GM18507 (cell line): ENCODE data around the gene HNF4A.
"Not testable (repeated sequence)": the region's sequence is repeated elsewhere in the genome, so short reads cannot be mapped to it uniquely, and the experiment has no call there.

ENCODE experiments used
- DNase-seq: peaks from one replicate; pipeline ENCODE4 v3.0.0; 2011; ENCODE audit warnings: low read depth; ENCODE audit not compliant: insufficient read length; ENCODE audit errors: extremely low spot score
- FAIRE-seq: peaks from 2 replicates; lab custom pipeline; 2011; peaks lifted over from hg19 to GRCh38; lab: Jason Lieb, UNC

Gene HNF4A

DNA sequence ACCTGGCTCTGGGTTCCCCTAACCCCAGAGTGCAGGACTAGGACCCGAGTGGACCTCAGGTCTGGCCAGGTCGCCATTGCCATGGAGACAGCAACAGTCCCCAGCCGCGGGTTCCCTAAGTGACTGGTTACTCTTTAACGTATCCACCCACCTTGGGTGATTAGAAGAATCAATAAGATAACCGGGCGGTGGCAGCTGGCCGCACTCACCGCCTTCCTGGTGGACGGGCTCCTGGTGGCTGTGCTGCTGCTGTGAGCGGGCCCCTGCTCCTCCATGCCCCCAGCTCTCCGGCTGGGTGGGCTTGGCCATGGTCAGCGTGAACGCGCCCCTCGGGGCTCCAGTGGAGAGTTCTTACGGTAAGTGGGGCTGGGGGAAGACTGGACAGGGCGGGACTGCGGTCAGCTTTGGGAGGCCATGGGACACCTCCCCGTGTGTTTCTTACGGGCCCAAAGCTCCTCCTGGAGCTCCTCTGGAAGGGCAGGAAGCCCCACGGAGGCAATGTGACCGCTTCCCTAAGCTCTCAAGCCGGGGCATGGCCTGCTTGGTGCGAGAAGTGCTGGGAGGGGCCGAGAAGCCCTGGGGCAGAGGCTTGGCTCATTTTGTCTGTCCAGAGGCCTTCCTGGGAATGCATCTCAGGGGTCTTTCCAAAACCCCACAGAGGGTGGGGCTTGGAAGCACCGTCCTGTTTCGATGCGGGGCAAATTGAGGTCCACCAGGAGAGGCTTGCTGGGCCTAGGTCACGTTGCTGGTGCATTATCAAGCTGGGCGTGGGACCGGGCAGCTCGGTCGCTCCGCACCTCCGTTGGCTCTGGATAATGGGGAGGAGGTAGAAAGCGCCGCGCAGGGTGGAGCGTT is at the start of gene HNF4A:
Gene HNF4A (plus strand): TSS at position 202 of the 855 bp plus-strand sequence. CDS start 106 bp downstream, at position 308.
- FAIRE-seq (no peak), DNase-seq (no peak)

DNA sequence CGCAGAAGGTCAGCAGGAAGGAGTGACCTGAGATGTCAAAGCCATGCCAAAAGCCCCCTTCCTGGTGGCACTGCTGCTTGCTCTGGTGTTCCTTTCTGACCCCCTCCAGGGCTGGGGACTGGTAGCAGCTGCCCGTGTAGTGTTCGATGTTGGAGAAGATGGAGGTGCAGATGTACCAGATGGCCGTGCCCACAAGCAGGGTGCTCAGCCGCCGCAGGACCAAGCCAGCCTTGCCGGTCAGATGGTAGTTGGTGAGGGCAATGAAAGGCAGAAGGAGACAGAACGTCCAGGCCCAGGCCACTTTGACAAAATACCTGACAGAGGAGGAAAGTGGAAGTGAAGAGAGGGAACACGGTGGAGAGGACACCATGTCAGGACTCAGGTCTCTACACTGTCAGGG is 48.6 kb upstream of the HNF4A start:
- FAIRE-seq (no peak), DNase-seq (no peak)

DNA sequence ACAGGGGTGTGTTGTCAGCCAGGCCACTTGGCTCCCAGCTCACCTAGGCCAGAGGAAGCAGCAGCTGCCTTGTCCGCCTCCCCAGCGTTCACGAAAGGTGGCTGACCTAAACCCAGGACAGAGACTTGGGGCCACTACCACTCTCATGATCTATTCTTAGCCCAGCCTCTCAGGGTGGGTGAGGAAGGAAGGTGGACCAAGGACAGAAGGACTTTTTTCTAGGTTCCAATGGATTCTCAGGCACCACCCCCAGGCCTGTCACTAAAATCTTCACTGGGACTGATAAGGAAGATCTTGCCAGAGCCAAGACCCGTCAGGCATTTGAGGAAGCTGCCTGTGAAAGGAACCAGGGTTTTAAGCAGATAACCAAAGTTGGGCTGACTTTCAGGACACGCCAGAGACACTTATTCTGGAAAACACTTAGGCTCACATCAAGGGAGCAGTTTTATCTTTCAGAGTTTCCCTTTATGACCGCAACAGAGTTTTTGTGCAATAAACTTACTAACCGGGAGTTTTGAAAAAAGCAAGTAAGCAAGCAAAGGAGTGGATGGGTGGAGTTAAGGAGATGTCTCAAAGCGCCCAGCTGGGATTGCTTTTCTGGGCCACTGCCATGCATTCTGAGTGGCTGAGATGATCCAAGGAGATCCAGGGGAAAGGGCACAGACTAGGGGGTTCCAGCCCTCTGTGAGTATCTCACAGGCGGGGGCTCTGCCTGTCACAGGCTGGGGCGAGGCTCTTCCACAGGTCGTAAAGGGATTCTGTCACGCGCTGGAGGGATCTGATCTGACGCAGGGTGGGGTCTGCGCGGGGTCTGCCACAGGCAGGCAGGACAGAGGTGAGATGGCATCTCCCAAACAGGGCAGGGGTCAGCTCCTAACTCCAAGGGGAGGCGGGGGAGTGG is 45.5 kb upstream of the HNF4A start:
- DNase-seq (no peak), FAIRE-seq (no peak)

DNA sequence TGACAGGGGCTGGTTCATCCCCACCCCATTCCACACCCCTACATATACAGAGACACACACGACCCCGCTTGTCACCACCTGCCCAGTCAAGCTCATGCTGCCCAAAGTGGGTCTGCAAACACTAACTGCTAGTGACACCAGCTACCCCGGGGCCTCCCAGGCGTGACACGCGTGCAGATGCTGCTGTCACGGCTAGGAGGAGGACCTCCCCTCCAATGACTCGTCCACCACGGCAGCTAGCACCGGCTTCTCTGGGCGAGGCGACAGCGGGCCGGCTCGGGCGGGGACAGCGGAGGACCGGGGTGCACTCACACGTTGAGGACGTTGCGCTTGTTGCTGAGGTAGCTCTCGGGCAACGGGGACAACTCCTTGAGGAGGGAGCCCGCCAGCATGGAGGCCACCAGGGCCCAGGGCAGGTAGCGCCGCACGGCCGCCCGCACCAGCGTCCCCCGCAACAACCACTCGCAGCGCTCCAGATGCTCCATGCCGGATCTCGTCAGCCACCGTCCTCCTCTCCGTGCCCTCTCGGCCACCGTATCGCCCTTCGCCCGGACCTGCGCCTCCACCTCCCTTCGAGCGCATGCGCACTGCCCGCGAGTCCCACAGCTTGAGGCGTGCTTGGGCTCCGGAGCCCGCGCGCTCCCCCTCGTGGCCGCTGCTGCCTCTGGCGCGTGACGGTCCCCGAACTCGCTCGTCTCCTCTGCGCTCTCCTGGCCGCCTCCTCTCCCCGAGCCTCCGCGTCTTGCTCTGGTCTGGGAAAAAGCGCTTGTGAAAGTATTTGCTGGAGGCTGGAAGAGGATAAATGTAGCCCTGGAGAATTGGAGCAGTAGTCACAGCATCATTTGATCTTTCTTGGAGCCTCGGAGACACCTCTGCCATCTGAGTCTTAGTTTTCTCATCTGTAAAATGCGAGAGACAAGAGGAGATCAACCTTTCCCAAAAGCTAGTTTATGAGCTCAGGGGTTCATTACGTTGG is 44.5 kb upstream of the HNF4A start, which contains the start of gene FITM2:
Gene FITM2 (minus strand): TSS at position 539 of the 976 bp plus-strand sequence. CDS start 54 bp downstream, at position 485.
- DNase-seq, result peak; percentile 99
- FAIRE-seq, result peak; percentile 87

DNA sequence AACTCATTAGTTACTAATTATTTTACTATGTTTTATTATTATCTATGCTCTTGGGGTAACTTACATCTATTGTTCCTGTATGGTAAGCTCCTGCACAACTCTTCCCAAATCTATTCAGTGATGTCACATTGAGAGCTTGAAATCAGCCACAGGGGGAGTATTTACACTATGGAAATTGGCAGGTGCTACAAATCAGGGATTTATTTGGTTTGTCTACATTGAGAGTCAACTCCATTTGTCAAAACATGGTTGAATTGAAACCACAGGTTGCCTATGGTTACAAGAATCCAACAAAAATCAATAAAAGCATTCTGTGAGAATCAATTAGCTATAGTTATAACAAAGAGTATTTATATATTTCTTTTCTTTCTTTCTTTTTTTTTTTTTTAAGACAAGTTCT is 40.6 kb upstream of the HNF4A start:
- DNase-seq (no peak), FAIRE-seq (no peak)

DNA sequence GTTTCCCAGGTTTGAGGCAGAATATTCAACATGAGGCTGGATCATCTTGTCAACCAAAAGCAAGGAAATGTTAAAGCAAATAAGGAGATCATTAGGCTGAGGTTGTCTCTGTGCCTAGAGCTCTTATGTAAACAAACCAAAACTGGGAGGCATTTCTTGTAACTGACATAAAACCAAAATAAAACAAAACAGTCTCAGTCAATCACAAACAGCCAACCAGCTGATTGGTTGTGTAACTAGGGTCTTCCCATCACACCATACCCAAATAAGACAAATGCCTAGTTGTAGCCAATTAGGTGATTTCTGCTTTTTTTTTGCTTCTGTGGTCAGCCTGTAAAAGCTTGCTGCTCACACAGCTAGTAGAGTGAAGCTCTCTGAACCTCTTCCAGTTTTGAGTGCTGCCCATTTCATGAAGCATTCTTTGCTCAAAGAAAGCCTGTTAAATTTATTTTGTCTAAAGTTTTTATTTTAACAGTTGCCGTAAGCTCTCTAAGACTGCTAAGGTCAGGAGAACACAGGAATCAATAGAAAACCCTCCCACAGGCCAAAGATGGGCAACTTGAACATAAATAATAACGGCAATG is 35.6 kb upstream of the HNF4A start:
- no peak for FAIRE-seq

DNA sequence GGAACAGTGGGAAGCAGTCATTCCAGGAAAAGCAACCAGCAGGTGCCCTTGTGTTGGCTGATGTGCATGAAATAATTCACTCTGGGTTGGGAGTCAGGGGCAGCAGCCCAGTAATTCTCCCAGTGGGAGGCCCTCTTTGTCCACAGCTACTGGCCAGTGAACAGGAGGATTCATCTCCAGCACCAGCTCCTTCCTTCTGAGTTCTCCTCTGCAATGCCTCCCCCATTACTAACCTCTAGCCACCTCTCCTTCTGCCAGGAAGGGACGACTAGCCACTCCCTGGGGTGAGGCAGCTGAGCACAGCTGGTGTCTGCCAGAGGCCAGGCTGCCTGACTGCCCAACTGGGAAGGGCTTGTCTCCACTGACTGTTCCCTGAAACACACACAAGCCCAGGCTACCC is 31.2 kb upstream of the HNF4A start:
- DNase-seq, result no peak
- no peak for FAIRE-seq

More for the DNA sequence above, 35.6 kb upstream of the HNF4A start:
- DNase-seq, result no peak

DNA sequence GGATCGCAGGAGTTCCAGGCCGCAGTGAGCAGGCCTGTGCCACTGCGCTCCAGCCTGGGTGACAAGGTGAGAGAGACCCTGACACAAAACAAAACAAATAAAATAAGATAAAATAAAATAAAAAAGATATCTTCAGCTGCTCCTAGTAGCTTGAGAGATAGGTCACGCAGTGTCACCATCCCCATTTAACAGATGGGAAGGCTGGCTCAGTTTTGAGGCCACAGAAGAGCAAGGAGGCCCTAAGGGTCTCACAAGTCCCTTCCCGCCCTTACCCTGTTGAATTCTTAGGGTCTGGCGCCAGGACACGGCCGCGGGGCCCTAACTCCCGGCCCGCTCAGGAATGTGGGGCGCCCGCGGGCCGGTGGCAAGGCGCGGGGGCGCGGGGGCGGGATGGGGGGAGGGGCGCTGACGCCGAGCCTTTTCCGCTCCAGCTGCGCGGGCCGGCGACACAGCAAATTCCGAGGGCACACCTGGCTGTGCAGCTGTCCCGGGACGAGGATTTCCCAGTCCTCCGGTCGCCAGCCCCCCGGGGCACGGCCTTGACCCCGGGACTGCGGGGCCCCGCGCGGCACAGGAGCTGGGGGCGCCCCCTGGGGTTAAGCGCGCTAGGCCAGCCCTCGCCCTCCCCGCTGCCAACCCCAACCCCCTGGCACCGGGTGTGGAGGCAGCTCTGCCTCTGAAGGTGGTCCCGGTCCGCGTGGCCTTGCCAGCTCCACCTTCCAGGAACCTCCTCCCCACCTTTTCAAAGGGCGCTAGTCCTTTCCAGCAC is 28.9 kb upstream of the HNF4A start:
- DNase-seq, result no peak
- no peak for FAIRE-seq

DNA sequence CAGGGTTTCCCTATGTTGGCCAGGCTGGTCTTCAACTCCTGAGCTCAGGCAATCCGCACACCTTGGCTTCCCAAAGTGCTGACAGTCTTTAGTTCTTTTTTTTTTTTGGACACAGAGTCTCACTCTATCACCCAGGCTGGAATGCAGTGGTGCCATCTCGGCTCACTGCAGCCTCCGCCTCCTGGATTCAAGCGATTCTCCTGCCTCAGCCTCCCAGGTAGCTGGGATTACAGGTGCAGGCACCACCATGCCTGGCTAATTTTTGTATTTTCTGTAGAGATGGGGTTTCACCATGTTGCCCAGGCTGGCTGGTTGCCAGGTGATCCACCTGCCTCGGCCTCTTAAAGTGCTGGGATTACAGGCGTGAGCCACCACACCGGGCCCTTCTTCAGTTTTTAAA is 27.8 kb upstream of the HNF4A start:
- not testable (repeated sequence) for DNase-seq, FAIRE-seq

DNA sequence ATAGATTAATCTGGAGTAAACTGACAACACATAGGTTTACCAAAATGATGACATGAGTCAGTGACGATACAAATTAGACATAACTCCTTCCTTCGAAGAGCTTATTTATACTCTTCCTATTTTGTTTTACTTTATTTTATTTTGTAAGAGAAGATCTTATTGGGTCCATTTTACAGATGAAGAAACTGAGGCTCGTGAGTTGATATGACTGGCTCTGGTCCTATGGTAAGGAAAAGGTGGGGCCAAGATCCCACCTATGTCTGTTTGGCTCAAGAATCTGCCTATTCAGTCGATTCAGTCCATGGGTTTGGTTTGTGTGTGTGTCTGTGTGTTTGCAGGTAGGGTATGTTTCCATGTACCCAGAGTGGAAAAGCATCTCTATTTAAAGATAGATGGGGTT is 27.1 kb upstream of the HNF4A start:
- FAIRE-seq (no peak), DNase-seq (no peak)

DNA sequence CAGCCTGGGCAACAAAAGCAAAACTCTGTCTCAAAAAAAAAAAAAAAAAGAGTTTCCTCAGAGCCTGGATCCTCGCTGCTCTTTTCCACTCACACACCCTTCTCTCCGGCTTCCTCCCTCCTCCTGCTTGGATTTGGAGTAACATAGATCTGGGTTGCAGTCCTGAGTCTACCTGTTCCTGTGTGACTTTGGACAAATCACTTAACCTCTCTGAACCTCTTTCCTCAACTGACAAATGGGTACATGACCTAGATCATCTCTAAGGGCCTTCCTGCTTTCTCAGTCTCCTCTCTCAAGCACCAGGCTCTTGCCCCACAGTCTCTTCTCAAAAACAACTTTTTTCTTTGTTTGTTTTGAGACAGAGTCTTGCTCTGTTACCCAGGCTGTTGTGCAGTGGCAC is 24.3 kb upstream of the HNF4A start:
- FAIRE-seq (no peak), DNase-seq (no peak)

DNA sequence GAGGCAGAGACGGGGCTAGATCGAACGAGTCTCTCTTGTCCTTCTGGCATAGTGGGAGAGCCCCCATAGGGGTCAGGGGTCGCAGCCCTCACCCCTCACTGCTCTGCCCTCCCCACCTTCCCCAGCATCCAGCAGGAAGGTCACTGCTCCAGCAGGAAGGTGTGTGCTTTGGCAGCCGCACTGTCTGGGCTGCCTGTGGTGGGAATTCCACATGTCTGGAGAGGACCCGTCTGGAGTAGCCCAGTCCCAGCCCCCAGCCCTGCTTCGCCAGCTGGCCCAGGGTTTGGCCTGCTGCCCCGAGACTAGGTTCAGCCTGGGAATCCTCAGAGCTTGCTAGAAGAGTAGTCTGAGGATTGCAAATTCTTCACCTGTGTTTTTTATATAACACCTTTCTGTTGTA is 21.2 kb upstream of the HNF4A start:
- no peak for DNase-seq
- no peak for FAIRE-seq

DNA sequence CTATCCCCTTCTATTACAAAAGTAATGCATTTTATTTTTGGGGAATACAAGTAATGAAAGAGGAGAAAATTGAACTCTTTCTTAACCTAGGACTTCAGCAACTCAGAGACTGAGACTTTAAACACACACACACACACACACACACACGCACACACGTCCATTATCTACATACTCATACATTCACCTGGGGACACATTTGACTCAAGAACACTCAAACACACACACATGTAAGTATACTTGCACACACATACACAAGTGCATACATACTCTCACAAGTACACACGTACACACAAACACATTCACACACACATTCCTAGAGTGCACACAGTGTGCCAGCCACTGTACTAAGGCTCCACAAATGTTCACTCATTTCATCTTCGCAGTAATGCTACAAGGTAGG is 20.8 kb upstream of the HNF4A start:
- DNase-seq (no peak), FAIRE-seq (no peak)

DNA sequence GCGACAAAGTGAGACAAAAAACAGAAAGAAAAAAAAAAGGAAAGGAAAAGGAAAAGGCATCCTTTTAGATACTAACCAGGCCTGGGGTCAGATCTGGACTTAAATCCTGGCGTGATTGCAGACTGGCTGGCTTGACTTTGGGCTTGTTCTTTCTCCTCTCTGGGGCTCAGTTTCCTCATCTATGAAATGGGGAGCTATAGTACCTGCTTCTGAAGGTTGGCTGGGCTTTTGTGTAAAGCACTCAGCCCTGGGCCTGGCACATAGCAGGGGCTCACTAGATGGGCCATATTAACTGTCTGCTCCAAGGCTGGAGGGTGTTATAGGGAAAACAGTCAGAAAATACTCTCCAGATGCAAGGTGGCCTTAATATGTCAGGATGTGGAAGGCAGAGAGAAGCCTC is 19.8 kb upstream of the HNF4A start:
- FAIRE-seq (no peak), DNase-seq (no peak)

DNA sequence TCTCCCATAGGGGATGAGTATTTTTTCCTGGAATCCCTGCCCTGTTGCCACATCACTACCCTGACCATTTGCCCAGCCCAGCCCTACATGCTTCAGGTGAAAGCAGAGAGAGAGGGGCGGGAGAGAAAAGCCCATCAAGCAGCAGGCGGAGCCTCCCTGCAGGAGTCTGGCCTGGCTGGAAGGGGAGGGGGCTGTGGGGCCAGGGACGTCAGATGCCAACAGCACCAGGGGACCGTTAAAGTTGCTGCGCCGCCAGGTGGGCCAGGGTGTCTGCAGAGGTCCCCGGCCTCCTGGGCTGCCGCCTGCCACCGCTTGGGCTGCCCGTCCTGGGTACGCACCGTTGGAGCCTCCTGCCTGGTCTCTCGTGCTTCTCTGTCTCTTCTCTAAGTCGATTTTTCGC is 19.4 kb upstream of the HNF4A start:
- FAIRE-seq (no peak), DNase-seq (no peak)

DNA sequence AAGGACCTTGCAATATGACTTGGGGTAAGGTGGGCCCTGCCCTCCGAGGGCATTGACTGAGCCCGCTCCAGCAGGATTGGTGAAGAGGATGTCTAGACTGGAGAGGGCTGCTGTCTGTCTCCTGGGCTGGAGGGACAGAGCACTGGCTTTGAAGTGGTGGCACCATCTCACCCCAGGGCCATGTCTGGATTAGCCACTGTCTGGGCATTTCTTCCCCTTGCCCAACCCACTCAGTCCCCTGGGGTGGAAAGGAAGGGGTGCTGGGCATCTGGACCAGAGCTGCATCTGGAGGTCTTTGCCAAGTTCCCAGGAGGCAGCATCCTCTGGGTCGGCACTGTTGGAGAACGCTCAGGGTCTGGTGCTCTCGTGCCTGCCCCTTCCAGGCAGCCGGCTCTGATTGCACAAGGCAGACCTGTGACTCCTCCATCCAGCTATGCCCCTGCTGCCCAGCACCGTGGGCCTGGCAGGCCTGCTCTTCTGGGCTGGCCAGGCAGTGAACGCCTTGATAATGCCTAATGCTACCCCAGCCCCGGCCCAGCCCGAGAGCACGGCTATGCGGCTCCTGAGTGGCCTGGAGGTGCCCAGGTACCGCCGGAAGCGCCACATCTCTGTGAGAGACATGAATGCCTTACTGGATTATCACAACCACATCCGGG is 18.6 kb upstream of the HNF4A start, which contains the start of gene R3HDML:
Gene R3HDML (plus strand): TSS at position 319 of the 656 bp plus-strand sequence. CDS start 115 bp downstream, at position 434.
- DNase-seq, result no peak
- no peak for FAIRE-seq

DNA sequence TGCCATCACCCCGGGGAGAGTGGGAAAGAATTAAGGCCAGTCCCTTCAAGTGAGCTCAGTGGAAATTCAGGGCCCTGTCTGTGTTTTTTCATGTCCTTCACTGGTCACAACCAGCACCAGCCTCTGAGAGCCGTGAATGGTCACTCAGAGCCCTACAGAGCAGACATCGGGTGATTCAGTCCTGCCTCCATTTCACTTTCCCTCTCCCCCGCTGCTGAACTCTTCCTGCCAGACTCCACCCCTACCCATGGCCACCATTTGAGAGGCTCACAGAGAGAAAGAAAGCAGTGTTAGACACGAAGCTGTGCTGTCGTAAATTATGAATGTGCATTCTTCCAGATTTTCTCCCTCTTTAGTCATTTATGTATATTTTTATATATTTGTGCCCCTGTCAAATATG is 13.3 kb upstream of the HNF4A start:
- no peak for DNase-seq
- no peak for FAIRE-seq
